Measurements from ENCODE around the gene LENG1.

The LENG1 gene

DNA sequence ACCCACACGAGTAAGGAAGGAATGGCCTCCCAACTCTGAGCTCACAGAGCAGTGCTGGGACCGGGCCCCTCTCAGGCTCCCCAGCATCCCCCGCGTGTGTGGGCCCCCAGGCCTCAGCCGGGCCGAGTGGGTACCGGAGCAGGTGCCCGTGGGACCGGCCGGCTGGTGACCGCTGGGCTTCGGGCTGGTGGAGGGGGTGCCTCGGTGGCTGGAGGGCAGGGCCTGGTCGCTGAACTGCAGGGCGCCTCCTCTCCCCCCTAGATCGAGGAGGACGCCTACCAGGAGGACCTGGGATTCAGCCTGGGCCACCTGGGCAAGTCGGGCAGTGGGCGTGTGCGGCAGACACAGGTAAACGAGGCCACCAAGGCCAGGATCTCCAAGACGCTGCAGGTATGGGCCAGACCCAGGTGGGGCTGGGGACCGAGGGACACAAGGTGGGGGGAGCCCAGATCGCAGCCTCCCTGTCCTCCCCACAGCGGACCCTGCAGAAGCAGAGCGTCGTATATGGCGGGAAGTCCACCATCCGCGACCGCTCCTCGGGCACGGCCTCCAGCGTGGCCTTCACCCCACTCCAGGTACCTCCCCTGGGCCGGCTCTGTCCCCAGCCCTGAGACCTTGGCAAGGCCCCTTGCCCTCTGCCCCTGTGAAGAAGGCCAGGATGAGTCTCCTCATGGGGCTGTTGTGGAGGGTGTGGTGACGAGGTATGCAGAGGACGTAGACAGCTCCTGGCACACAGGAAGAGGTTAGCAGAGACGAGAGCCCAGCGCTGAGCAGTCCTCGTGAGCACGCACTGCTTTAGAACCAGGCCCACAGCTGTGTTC lies 30.5 kb downstream of the LENG1 start:
- TF ChIP-seq, protein P1, sequence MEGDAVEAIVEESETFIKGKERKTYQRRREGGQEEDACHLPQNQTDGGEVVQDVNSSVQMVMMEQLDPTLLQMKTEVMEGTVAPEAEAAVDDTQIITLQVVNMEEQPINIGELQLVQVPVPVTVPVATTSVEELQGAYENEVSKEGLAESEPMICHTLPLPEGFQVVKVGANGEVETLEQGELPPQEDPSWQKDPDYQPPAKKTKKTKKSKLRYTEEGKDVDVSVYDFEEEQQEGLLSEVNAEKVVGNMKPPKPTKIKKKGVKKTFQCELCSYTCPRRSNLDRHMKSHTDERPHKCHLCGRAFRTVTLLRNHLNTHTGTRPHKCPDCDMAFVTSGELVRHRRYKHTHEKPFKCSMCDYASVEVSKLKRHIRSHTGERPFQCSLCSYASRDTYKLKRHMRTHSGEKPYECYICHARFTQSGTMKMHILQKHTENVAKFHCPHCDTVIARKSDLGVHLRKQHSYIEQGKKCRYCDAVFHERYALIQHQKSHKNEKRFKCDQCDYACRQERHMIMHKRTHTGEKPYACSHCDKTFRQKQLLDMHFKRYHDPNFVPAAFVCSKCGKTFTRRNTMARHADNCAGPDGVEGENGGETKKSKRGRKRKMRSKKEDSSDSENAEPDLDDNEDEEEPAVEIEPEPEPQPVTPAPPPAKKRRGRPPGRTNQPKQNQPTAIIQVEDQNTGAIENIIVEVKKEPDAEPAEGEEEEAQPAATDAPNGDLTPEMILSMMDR (IDR thresholded peaks at IDR 0.05; ENCODE audit: borderline replicate concordance, insufficient read depth, low read depth, low read length): no peak

DNA sequence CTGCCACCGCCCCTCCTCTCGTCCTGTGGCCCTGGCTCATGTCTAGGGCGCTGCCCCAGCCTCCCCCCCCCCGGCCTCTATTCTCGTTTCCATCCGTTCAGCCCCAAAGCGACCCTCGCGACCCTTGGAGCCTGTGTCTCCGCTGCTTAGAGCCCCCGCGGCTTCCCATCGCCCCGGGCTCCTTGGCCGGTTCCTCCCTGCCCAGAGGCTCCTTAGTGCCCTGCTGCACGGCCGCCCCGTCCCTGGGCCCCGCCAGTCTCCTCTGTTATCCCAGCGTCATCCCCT lies 31.1 kb downstream of the LENG1 start:
- TF ChIP-seq, protein P1 (IDR thresholded peaks at IDR 0.05; ENCODE audit: borderline replicate concordance, insufficient read depth, low read depth, low read length): no peak
- H3K4me3 ChIP-seq (ENCODE audit: low read depth, low read length): no peak overlapping the region

More for the DNA sequence above, 30.5 kb downstream of the LENG1 start:
- no peak overlapping the region for H3K4me3 ChIP-seq (ENCODE audit: low read depth, low read length)

DNA sequence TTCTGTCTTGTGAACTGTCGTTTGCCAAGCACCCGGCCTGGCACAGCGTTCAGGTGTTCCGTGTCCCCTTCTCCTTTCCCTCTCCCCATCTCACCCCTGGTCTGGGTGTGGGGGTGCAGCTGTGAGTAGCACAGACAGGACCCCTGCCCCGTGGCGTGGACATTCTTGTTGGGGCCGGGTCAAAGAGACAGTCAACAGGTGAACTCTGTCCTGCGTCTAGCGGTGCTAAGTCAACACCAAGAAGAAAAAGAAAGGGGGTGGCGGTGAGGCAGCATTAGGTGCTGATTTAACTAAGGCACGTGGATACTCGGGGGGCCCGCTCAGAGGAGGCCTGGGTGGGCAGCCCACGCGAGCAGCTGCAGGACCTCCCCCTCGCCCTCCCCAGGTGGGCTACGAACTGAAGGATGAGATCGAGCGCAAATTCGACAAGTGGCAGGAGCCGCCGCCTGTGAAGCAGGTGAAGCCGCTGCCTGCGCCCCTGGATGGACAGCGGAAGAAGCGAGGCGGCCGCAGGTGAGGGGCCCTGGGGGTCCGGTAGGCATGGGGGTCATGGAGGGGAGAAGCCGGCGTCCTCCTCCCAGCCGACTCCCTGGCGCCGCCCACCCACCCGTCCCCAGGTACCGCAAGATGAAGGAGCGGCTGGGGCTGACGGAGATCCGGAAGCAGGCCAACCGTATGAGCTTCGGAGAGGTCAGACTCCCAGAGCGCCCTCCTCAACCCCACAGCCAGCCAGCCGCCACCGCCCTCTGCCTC lies 31.7 kb downstream of the LENG1 start:
- TF ChIP-seq, protein P1 (IDR thresholded peaks at IDR 0.05; ENCODE audit: borderline replicate concordance, insufficient read depth, low read depth, low read length): no peak

DNA sequence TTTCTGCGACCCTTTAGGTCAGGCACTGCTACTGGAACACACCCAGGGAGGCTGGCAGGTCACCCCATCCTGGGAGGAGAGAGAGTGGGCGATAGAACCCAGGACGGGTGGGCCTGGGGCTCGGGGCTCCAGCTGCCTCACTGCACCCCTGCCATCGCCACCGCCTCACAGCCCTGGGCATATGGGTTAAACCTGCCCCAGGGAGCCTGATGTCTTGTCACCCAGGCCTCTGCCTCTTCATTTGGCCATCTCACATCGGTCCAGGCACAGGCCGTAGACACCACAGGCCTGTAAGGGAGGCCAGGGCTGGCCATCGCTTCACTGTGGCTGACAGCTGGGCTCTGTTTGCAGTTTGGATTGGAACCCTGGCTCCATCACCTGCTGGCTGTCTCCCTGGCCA lies 33.8 kb downstream of the LENG1 start:
- H3K4me3 ChIP-seq (ENCODE audit: low read depth, low read length): no peak overlapping the region
- TF ChIP-seq, protein P1 (IDR thresholded peaks at IDR 0.05; ENCODE audit: borderline replicate concordance, insufficient read depth, low read depth, low read length): no peak

More for the DNA sequence above, 31.7 kb downstream of the LENG1 start:
- H3K4me3 ChIP-seq (ENCODE audit: low read depth, low read length): no peak overlapping the region

DNA sequence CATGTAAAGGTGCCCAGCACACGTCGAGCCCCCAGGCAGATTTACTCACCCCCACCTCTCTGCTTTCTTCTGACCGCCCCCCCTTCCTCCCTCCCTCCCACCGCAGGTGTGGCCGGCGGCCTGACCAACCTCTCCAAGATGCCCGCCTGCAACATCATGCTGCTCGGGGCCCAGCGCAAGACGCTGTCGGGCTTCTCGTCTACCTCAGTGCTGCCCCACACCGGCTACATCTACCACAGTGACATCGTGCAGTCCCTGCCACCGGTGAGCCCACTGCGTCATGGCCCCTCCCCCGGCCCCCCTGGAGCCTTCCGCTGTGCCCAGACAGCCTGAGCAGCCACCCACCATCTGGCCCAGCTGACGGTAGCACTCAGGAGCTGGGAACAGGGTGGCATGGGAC lies 35.1 kb downstream of the LENG1 start:
- no peak overlapping the region for H3K4me3 ChIP-seq (ENCODE audit: low read depth, low read length)
- TF ChIP-seq, protein P1 (IDR thresholded peaks at IDR 0.05; ENCODE audit: borderline replicate concordance, insufficient read depth, low read depth, low read length): no peak

DNA sequence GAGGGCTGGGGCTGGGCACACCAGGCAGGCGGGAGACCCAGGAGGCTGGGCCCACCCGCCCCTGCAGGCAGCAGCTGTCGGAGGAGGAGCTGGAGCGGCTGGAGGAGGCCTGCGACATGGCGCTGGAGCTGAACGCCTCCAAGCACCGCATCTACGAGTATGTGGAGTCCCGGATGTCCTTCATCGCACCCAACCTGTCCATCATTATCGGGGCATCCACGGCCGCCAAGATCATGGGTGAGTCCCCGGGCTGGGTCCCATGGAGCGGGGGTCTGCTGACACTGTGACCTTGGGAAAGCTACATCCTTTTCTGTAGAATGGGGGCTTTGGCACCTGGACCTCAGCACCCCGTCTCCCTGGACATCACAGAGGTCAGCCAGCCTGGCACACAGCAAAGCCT lies 35.8 kb downstream of the LENG1 start:
- TF ChIP-seq, protein P1 (IDR thresholded peaks at IDR 0.05; ENCODE audit: borderline replicate concordance, insufficient read depth, low read depth, low read length): no peak
- H3K4me3 ChIP-seq (ENCODE audit: low read depth, low read length): no peak overlapping the region

DNA sequence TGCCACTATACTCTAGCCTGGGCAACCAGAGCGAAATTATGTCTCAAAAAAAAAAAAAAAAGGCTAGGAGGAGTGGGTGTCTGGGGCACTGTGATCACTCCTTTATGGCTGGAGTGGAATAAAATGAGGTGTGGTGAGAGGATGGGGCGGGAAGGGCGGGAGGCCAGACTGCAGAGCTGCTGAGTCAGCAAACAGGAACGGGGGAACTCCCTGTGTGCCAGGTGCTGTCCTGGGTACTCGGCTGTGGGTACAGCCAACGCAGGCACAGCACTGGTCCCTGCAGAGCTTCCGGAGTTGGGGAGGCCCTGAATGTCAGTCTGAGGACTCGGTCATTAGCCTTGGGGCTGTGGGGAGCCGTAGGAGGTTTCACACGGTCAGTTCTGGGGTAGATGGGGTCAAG lies 38.3 kb downstream of the LENG1 start:
- H3K4me3 ChIP-seq (ENCODE audit: low read depth, low read length): no peak overlapping the region
- TF ChIP-seq, protein P1 (IDR thresholded peaks at IDR 0.05; ENCODE audit: borderline replicate concordance, insufficient read depth, low read depth, low read length): no peak

Data from GM12875 (cell line).